NCI-H1048 (cell line): ENCODE measurements around the gene ARFGAP2.
"Not testable (repeated sequence)": the region's sequence is repeated elsewhere in the genome, so short reads cannot be mapped to it uniquely, and the experiment has no call there.

Experiments used
- DNase-seq: peaks from one replicate; lab custom pipeline; 2025; lab: John Stamatoyannopoulos, UW

ARFGAP2 gene

DNA sequence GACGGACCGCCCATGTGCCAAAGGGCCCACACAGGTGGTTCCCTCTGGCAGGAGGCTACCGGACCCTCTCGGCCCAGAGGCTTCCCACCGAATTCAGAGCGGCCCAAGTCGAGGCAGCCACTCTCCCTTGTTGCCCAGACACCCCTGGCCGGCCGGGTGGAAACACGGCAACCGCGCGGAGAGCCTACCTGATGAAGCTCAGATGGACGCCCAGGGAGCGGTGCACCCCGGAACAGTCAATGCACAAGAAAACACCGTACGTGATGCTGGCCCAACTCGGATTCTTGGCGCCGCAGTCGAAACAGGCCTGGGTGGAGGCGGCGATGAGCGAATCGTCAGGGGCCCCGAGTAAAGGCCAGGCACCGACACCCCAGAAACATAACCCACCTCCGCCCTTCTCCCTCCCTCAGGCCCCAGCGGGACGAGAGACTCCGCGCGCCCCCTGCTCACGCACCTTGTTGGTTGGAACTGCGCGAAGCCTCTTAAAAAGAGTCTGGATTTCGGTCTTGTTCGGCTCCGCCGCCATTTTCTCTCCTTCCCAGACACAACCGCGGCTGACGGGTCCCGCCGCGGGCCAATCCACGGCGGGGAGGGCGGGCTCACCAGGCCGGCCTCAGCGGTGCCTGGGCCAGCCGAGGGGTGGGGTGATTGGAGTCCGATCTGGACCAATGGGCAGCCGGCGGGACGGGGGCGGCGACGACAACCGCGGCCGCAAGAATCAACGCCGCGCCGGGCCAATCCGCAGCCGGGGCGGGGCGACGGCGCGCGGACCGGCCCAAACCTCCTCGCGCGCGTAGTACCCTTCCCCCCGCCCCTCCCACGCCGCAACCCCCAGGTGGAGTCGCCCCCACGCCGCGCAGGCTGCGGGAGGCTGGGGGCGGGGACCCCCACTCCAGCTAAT is at the start of gene ARFGAP2:
Gene ARFGAP2 (minus strand): TSS at position 552 of the 901 bp plus-strand sequence. CDS start 26 bp downstream, at position 526.
- peak; percentile 84 for DNase-seq

DNA sequence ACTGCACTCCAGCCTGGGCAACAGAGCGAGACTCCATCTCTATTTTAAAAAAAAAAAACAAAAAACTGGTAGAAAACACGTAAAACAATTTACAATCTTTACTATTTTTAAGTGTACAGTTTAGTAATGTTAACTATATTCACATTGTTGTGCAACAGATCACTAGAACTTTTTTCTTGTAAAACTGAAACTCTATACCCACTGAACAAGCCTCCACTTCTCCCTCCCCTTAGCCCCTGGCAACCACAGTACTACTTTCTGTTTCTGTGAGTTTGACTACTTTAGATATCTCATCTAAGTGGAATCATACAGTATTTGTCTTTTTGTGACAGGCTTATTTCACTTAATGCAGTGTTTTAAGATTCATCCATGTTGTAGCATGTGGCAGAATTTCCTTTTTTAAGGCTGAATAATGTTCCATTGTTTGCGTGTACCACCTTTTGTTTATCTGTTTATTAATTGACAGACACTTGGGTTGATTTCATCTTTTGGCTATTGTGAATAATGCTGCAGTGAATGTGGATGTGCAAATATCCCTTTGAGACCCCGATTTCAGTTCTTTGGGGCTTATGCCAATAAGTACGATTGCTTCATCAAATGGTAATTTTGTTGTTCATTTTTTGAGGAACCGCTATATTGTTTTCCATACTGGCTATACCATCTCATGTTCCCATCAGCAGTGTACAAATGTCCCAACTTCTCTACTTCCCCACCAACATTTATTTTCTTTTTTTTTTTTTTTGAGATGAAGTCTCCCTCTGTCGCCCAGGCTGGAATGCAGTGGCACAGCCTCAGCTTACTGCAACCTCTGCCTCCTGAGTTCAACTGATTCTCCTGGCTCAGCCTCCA is 49.1 kb upstream of the ARFGAP2 start:
- no peak for DNase-seq

DNA sequence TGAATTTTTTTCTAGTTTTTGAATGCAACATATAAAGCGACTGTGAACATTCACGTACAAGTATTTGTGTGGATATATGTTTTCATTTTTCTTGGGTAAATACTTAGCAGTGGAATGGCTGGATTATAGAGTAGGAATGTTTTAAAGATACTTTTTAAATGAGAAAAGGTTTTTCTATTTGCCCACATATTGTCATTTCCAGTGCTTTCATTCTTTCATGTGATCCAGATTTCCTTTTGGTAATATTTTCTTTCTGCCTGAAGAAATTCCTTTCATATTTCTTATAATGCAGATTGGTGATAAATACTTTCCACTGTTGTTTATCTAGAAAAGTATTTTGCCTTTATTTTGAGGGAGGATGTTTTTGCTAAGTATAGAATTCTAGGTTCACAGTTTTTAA is 46.0 kb upstream of the ARFGAP2 start:
- no peak for DNase-seq

DNA sequence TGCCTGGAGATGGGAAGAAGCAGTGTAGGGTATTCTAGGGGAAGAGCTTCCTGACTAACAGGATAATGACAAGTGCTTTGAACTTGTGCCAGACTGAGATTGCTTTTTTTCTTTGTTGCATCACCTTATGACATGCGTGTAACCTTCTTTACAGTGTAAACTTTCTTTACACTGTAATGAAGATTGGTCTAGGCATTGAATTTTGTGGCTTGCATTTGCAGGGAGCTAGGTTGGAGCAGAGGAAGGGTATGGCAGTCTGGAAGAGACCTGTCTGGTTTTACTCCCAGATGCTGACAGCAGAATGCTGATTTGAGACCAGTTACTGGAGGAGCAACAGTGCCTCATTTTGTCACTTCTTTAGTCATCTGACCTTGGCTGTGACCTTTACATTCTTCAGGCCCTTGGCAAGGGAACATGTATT is 43.7 kb upstream of the ARFGAP2 start:
- no peak for DNase-seq

DNA sequence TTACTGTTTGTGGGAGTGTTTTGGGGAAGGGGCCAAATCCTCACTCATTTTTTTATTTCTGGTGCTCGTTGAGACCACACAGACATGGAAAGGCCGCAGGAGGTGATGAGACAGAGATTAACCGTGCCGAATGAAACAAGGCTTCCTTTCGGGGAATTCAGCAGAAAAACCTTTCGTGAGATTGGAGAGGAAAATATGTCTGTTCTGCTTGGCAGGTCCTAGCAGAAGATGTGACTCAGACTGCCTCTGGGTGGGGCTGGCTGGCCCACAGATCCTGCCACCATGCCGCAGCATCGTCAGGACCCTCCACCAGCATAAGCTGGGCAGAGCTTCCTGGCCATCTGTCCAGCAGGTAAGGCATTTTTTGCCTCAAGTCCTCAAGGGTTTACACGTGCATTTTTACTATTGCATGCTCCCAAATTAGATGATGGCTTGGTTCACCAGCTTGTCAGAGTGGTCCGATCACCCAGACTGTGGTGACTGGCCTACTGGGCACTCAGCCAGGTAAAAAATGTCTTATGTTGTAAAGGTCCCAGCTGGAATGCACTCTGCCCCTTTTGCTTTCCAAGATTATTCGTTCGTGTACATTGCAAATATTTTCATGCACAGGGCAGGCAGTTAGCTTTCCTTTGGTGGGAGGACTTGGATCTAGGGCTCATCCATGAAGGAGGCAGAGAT is 39.6 kb upstream of the ARFGAP2 start:
- no peak for DNase-seq

DNA sequence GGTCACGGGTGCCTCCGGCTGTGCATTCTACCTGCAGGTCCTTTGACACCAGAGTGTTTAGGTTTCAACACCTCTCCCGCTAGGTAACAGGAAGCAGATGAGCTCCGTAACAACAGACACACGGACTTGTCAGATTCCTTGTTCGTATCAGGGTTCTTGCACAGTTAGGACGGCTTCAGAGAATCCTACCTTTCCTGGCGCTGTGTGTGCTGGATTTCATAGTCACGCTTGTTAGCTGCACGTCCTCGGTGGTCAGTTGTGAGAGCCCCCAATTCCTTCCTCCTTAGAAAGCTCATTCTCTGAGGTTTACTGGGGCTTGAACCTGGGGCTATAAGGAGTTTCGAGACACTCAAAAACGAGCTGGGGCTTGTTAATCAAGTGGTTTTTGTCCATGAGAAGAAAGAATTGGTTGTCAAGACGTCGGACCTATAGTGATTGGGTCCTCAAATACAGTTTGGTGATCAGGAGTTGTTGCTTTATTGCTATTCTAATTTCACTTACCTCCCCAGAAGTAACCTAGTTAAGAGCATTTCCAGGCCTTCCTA is 38.8 kb upstream of the ARFGAP2 start:
- no peak for DNase-seq

DNA sequence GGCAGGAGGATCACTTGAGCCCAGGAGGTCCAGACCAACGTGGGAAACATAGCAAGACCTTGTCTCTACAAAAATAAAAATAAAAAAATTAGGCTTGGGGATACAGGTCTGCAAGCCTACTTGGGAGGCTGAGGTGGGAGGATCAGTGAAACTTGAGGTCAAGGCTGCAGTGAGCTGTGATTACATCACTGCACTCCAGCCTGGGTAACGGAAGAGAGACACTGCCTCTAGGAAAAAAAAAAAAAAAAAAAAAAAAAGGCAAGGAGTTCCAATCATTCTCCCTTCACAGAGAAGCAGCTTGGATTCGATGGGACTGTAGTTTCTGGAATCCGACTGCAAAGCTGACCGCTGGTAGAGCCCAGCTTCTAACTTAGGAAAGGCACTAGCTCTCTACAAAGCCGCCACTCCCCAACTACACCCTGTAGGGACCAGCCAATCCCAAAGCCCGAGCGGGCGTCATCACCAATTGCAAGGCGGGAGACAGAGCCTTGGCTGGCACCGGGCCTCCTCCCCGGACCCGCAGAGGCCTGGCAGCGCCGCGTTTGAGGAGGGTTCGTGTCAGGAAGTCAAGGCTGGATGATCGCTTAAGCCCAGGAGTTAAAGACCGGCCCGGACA is 37.4 kb upstream of the ARFGAP2 start:
- DNase-seq: peak; percentile 75

DNA sequence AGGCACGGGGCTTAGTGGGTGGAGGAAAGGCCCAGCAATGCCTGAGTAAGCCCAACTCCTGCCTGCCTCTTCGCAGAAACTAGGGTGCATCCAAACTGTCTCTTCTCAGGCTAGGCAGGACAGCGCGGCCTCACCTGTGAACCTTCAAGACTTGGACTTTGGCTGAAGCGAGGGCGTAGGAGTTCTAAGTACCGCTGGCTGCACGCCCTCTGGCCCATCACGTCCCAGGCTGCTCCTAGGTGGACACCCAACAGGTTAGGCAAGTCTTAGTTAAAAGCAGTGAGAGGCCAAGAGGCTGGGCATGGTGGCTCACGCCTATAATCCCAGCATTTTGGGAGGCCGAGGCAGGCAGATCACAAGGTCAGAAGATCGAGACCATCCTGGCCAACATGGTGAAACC is 36.3 kb upstream of the ARFGAP2 start:
- no peak for DNase-seq

DNA sequence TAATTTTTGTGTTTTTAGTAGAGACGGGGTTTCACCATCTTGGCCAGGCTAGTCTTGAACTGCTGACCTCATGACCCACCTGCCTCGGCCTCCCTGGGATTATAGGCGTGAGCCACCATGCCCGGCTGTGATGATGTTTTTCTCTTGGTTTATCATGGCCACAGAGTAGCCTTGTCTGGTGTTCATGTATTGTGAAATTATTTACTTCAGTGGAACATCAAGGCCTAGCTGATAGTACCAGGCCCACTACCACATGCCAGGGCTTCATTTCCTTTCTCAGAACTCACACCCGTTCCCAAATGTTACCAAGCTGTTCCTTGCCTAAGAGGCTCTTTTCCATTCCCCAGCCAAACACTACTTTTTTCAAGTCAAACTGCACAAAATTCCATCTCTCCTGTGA is 31.9 kb upstream of the ARFGAP2 start:
- no peak for DNase-seq

DNA sequence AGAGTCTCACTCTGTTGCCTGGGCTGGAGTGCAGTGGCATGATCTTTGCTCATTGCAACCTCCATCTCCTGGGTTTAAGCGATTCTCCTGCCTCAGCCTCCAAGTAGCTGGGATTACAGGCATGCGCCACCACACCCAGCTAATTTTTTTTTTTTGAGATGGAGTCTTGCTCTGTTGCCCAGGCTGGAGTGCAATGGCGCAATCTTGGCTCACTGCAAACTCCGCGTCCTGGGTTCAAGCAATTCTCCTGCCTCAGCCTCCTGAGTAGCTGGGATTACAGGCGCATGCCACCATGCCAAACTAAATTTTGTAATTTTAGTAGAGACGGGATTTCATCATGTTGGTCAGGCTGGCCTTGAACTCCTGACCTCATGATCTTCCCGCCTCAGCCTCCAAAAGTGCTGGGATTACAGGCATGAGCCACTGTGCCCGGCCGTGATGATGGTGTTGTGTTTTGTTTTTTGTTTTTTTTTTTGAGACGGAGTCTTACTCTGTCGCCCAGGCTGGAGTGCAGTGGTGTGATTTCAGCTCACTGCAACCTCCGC is 31.4 kb upstream of the ARFGAP2 start:
- not testable (repeated sequence) for DNase-seq

DNA sequence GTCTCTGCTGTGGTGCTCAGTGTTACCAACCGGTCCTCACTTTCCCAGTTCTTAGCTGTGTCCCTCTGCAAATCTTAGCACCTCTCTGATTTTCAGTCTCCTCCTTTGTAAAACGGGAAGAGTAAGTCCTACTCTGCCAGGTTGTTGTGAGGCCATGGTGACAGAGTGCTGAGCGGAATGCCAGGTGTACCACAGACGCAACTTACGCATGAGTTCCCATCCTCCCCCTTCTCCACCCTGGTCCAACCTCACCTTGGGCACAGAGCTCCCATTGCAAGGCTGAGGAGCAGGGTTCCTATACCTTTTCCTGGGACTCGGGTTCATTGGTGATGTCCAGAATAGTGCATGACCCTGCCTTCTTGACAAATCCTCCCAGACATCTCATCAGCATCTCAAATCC is 30.8 kb upstream of the ARFGAP2 start:
- DNase-seq: no peak

DNA sequence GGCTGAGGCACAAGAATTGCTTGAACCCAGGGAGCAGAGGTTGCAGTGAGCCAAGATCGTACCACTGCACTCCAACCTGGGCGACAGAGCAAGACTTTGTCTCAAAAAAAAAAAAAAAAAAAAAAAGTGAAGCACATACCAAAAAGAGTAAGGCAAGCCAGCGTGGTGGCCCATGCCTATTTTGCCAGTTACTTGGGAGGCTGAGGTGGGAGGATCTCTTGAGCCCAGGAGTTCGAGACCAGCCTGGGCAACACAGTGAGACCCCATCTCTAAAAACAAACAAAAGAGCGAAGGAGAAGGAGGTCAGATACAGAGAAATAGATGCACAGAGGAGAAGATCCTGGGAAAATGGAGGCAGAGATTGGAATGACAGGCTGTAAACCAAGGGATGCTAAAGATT is 29.9 kb upstream of the ARFGAP2 start:
- DNase-seq: not testable (repeated sequence)

DNA sequence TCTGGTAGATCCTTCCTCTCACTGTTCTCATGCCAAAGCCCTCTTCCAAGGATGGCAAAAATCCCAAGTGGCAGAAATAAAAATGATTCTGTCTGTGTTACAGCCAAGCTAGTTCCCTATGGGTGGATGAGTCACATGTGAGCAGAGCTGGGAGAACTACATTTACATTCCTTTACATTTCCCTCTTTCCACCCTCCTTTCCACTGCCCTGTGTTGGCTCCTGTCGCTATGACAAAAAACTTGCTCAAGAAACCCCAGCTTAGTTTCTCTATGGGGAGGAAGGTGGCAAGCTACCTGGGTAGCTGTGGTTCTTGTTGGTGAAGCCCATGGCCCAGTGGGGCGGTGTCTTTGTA is 27.9 kb upstream of the ARFGAP2 start:
- no peak for DNase-seq

DNA sequence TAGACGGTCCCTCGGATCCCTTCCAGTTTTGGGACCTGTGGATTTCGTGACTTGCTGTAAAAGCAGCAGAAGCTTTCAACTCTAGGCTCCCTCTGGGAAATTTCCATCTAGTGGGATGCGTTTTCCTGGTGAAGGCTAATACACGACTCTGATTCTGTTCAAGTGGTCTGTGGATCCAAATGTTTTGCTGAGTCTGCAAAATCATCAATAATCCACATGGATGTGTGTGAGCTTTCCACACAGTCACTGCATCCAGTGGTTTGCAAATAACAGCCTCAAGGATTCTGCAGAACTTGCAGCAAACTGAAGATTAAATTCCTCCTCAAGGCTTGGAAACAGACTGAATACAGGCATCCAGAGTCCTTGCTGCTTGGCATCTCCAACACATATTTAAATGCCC is 25.9 kb upstream of the ARFGAP2 start:
- DNase-seq: no peak

DNA sequence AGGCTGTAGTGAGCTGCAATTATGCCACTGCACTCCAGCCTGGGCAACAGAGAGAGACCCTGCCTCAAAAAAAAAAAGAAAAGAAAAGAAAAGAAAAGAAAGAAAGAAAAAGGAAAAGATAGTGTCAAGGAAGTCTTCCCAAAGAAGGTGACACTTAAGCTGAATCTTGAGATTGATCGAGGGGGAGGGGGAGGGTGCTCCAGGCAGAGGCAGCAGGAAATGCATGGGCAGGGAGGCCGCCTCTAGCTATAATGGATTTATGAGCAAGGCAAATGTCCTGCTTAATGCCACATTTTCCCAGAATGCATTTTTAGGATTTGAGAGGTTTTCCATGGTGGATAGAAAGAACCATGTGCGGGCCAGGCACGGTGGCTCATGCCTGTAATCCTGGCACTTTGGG is 24.3 kb upstream of the ARFGAP2 start:
- no peak for DNase-seq

DNA sequence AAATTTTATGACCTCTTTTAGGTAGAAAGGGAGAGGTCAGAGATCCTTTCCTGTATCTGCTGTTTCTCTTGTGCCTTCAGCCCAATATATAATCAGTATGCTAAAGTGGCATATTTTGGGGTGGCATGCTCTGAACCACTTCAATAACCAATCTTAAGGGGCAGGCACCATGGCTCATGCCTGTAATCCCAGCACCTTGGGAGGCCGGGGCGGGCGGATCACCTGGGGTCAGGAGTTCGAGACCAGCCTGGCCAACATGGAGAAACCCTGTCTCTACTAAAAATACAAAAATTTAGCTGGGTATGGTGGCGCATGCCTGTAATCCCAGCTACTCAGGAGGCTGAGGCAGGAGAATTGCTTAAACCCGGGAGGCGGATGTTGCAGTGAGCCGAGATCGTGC is 21.5 kb upstream of the ARFGAP2 start:
- not testable (repeated sequence) for DNase-seq

DNA sequence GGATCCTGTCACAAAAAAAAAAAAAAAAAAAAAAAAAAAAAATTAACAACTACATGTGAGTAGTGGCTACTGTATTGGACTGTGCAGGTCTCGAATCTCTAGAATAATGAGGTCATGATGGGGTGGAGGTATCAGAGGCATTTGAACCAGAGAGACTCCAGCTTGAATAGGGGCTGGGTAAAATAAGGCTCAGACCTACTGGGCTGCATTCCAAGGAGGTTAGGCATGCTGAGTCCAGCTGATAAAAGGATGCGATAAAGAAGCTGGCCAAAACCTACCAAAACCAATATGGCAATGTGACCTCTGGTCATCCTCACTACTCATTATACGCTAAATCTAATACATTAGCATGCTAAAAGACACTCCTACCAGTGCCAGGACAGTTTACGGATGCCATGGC is 15.4 kb upstream of the ARFGAP2 start:
- no peak for DNase-seq

DNA sequence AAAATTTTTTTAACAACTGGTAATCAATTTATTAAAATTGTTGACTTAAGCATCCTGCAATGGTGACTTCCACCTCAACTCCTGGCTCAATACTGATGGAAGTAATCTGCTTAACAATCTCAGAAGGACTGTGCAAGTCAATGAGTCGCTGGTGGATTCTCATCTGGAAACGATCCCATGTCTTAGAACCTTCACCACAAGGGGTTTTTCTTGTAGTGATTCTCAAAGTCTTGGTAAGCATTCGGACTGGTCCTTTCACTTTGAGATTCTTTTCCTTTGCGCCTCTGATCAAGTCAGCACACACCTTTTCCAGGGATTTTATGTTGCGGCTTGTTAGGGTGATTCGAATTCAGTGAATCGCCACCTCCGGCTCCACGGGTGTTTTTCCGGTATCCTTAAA is 14.5 kb upstream of the ARFGAP2 start:
- DNase-seq: not testable (repeated sequence)

DNA sequence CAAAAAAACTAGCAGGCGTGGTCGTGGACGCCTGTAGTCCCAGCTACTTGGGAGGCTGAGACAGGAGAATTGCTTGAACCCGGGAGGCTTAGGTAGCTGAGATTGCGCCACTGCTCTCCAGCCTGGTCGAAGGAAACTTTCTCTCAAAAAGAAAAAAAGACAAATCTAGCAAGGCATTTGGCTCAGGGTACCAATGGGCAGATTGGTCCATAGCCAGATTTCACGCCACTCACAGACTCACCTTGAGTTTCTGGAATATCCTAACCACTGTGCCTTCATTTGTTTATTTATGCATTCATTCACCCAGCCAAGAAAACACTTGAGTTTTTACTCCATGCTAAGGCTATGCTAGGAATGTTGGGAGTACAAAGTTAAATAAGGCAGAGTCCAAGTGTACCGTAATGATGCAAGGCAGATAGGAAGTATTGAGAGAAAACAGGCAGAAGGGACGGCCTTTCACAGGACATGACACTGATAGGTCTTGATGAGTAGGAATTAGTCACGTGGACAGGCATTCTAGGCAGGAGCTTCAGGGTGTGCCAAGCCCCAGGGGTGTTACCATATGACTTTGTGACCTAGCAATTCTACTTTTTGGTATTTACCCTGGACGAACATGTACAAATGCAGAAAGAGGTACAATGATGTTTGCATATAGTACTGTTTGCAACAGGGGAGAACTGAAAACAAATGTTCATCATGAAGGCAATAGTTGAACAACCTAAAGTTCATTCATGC is 12.6 kb upstream of the ARFGAP2 start:
- DNase-seq: no peak

DNA sequence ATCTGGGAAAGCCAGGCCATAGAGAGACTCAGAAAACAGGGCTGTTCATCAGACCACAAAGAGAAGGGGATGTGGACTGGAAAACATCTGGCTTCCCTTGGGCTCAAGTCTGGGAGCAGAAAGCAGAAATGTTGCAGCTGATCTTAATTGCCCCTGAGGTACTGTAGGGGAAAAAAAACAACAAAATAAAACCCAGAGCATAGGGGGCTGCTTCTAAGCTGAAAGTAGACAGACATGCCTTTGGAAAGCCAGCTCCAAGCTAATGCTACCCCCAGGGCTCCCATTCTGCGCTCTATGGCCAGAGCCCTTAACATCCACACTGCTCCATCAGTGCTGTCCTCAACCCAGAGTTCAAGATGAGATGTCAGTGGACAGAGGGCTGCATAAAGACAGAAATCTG is 11.6 kb upstream of the ARFGAP2 start:
- no peak for DNase-seq

DNA sequence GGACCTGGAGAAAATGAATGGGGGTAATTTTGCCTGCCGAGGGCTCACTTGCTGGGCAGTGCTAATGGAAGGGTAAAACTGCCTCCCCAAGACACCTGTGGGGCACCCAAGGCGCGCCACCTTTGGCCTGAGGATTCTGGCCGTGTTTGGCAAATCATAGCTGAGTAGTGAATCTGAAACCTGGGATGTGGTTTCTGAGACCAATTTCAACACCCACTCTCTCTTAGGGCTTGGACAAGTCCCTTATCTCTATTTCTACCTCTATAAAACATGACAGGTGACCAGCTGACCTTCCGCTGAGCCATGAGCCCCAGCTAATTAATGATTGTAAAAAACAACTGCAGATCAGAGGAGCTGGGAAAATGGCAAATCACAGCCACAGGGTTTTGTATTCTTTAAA is 11.0 kb upstream of the ARFGAP2 start:
- DNase-seq: no peak
